SJCRH30 (cell line): ENCODE data around the gene DGKI. TPM values are rescaled to one million over a fixed set of nuclear protein-coding genes. Genes with fewer than 3 reads are reported as not detected.

Experiments used
- DNase-seq, 2 experiments: peaks; one replicate each; pipeline ENCODE4 v3.0.0-alpha.2; 2015 to 2020
- H3K27ac ChIP-seq: fragments of 250-450 bp; sonication (Bioruptor Pico); 2 replicates; pipeline ENCODE4 v1.5.1; 2020; ENCODE audit warnings: mild to moderate bottlenecking, moderate library complexity
- H3K27me3 ChIP-seq: fragments of 250-450 bp; sonication (Bioruptor Pico); 2 replicates; pipeline ENCODE4 v1.5.1; 2020; ENCODE audit warnings: mild to moderate bottlenecking, moderate library complexity
- H3K36me3 ChIP-seq: fragments of 250-450 bp; sonication (Bioruptor Pico); 2 replicates; pipeline ENCODE4 v1.5.1; 2020; ENCODE audit warnings: mild to moderate bottlenecking, moderate library complexity
- H3K4me1 ChIP-seq: fragments of 250-450 bp; sonication (Bioruptor Pico); 2 replicates; pipeline ENCODE4 v1.5.1; 2020; ENCODE audit warnings: mild to moderate bottlenecking, moderate library complexity
- H3K4me3 ChIP-seq: fragments of 250-450 bp; sonication (Bioruptor Pico); 2 replicates; pipeline ENCODE4 v1.5.1; 2020; ENCODE audit warnings: mild to moderate bottlenecking, moderate library complexity
- H3K9me3 ChIP-seq: fragments of 250-450 bp; sonication (Bioruptor Pico); replicated peaks from 2 replicates; pipeline ENCODE4 v1.5.1; 2020; ENCODE audit warnings: mild to moderate bottlenecking, moderate library complexity
- total RNA-seq: library from RNA; depleted of rRNA; stranded (reverse); fragments of >200 nt; shearing (Covaris generic); gene quantifications from 2 replicates; pipeline ENCODE4 v1.2.3, GENCODE V29; 2014

Gene DGKI
- total RNA-seq, 1 experiment from 2014 or later = not detected

DNA sequence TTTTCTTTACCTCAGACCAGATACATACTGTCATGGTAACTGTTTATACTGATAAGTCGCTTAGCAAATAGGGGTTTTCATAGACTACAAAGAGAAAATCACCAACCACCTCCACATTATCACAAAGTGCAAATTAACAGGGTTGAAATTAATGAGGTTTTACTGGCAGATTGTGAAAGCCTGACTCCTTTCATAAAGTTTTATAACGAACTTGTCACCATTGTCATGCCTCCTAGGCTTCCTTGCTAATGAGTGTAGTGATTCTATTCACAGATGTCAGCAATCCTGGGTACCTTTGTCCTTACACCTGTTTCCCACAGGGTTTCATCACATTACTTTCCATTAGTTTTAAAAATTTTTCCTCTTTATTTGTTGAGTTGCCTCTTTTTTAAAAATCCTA, 361.0 kb downstream of the DGKI start:
- Histone ChIP-seq H3K4me1 (no peaks in the 10 kb centered on the region), H3K36me3 (no peaks in the 10 kb centered on the region), H3K27me3 (peaks cover 10% of the 10 kb centered on the region), H3K4me3 (no peak overlapping the region), H3K27ac (no peak overlapping the region), H3K9me3 (no peaks in the 10 kb centered on the region)
- DNase-seq = no peak

- H3K4me1 ChIP-seq = no peaks in the 10 kb centered on the region
Measured at GRCh38 chr7:137484326-137484725, 362.4 kb downstream of the DGKI start.

DNA sequence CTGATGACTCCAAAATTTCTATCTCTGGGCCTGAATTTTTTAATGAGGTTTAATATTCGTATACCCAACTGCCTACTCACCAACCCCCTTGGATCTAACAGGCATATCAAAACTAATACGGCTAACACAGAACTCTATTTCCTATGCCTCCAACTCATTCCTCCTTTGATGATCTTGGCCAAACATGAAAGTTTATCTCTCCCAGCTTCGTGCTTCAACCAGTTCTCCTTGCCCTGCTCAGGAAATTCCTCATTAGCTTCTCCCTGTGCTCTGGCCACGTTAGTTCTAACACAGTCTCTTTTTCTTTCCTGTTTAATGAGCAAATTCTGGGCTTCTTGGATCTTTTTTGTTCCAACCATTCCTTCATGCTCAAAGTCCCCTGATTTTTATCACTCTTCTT, 364.3 kb downstream of the DGKI start:
- H3K27me3 ChIP-seq = peaks cover 10% of the 10 kb centered on the region
- H3K27ac ChIP-seq = no peak overlapping the region
- H3K4me1 ChIP-seq = no peaks in the 10 kb centered on the region
- H3K36me3 ChIP-seq = no peaks in the 10 kb centered on the region
- no peaks in the 10 kb centered on the region for H3K9me3 ChIP-seq
- no peak for DNase-seq
- no peak overlapping the region for H3K4me3 ChIP-seq

More at GRCh38 chr7:137484326-137484725, 362.4 kb downstream of the DGKI start:
- no peak overlapping the region for H3K27ac ChIP-seq
- H3K4me3 ChIP-seq = no peak overlapping the region
- H3K27me3 ChIP-seq = peaks cover 10% of the 10 kb centered on the region
- DNase-seq = no peak
- no peaks in the 10 kb centered on the region for H3K9me3 ChIP-seq
- no peaks in the 10 kb centered on the region for H3K36me3 ChIP-seq

- Histone ChIP-seq H3K27ac (no peak overlapping the region), H3K4me1 (no peaks in the 10 kb centered on the region), H3K36me3 (no peaks in the 10 kb centered on the region), H3K27me3 (peaks cover 2% of the 10 kb centered on the region; the same call in 1 of the 2 replicates), H3K9me3 (no peaks in the 10 kb centered on the region), H3K4me3 (no peak overlapping the region)
- no peak for DNase-seq
Measured at GRCh38 chr7:137480824-137481365, 365.9 kb downstream of the DGKI start.

GRCh38 chr7:137480401-137480800, 366.4 kb downstream of the DGKI start:
- H3K36me3 ChIP-seq = no peaks in the 10 kb centered on the region
- no peaks in the 10 kb centered on the region for H3K9me3 ChIP-seq
- no peak overlapping the region for H3K4me3 ChIP-seq
- DNase-seq = no peak
- H3K4me1 ChIP-seq = no peaks in the 10 kb centered on the region
- no peak overlapping the region for H3K27ac ChIP-seq
- peaks cover 2% of the 10 kb centered on the region; the same call in 1 of the 2 replicates for H3K27me3 ChIP-seq

DNA sequence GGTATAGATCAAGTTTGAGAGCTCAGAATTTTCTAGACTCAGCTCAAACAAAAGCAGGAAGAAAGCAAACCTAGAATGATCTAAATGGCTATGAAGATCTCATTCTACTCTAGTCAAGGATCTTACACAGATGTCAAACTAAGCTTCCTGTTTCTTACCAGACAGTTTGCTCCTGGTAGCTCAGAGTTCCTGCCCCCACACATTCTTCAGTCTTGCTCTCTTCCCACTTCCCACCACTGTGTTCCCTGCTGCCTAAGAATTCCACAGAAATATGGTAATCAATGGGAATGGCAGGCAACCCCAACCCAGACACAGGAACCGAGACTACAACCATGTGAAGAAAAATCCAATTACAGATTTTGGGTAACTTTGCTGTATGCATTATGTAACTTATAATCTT, 369.8 kb downstream of the DGKI start:
- H3K36me3 ChIP-seq = no peaks in the 10 kb centered on the region
- H3K9me3 ChIP-seq = no peaks in the 10 kb centered on the region
- DNase-seq = no peak
- no peaks in the 10 kb centered on the region for H3K27me3 ChIP-seq
- H3K4me1 ChIP-seq = no peaks in the 10 kb centered on the region
- H3K27ac ChIP-seq = no peak overlapping the region
- H3K4me3 ChIP-seq = no peak overlapping the region

DNA sequence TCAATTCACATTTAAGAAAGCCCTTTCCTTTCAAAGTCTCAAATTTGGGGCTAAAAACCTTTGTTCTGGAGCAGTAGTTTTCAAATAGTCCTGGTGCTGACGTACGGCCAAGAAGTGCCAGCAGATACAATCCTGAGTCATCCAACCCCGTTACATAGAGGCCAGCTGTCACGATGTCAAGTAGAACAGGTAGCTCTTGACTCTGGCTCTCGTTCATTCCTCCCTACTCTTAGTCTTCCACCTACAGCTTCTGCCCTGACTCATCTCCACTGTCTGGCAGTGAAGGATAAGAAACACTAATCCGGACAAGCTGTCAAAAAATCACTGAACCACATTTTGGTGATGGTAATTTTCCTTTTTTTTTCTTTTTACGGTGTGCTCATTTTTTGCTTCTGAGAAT, 370.8 kb downstream of the DGKI start:
- Histone ChIP-seq H3K4me1 (no peaks in the 10 kb centered on the region), H3K27me3 (no peaks in the 10 kb centered on the region), H3K27ac (no peak overlapping the region), H3K36me3 (no peaks in the 10 kb centered on the region), H3K9me3 (no peaks in the 10 kb centered on the region), H3K4me3 (no peak overlapping the region)
- DNase-seq = no peak

GRCh38 chr7:137474540-137475026, 372.2 kb downstream of the DGKI start:
- Histone ChIP-seq H3K4me1 (no peaks in the 10 kb centered on the region), H3K36me3 (no peaks in the 10 kb centered on the region), H3K27me3 (0 out of 2 replicates have a peak, but pooled peaks cover 3% of the 10 kb centered on the region), H3K27ac (no peak overlapping the region), H3K4me3 (no peak overlapping the region), H3K9me3 (no peaks in the 10 kb centered on the region)
- DNase-seq = no peak

GRCh38 chr7:137471128-137471527, 375.6 kb downstream of the DGKI start:
- no peaks in the 10 kb centered on the region for H3K36me3 ChIP-seq
- no peak overlapping the region for H3K27ac ChIP-seq
- no peak for DNase-seq
- 0 out of 2 replicates have a peak, but pooled peaks cover 5% of the 10 kb centered on the region for H3K27me3 ChIP-seq
- H3K9me3 ChIP-seq = no peaks in the 10 kb centered on the region
- H3K4me3 ChIP-seq = no peak overlapping the region
- H3K4me1 ChIP-seq = no peaks in the 10 kb centered on the region

GRCh38 chr7:137469858-137470257, 376.9 kb downstream of the DGKI start:
- no peaks in the 10 kb centered on the region for H3K36me3 ChIP-seq
- no peak overlapping the region for H3K27ac ChIP-seq
- H3K4me3 ChIP-seq = no peak overlapping the region
- DNase-seq = no peak
- H3K27me3 ChIP-seq = 0 out of 2 replicates have a peak, but pooled peaks cover 9% of the 10 kb centered on the region
- no peaks in the 10 kb centered on the region for H3K9me3 ChIP-seq
- no peaks in the 10 kb centered on the region for H3K4me1 ChIP-seq

- no peak overlapping the region for H3K27ac ChIP-seq
Measured at GRCh38 chr7:137469191-137469811, 377.5 kb downstream of the DGKI start.

GRCh38 chr7:137462847-137463246, 383.9 kb downstream of the DGKI start:
- H3K4me3 ChIP-seq = no peak overlapping the region
- no peak for DNase-seq
- H3K36me3 ChIP-seq = no peaks in the 10 kb centered on the region
- no peak overlapping the region for H3K27ac ChIP-seq
- 0 out of 2 replicates have a peak, but pooled peaks cover 6% of the 10 kb centered on the region for H3K27me3 ChIP-seq
- H3K4me1 ChIP-seq = no peaks in the 10 kb centered on the region
- H3K9me3 ChIP-seq = no peaks in the 10 kb centered on the region

More at GRCh38 chr7:137469191-137469811, 377.5 kb downstream of the DGKI start:
- Histone ChIP-seq H3K27me3 (0 out of 2 replicates have a peak, but pooled peaks cover 9% of the 10 kb centered on the region), H3K4me1 (no peaks in the 10 kb centered on the region), H3K4me3 (no peak overlapping the region), H3K9me3 (no peaks in the 10 kb centered on the region), H3K36me3 (no peaks in the 10 kb centered on the region)
- no peak for DNase-seq

GRCh38 chr7:137462074-137462715, 384.6 kb downstream of the DGKI start:
- DNase-seq = no peak

GRCh38 chr7:137458399-137458798, 388.4 kb downstream of the DGKI start:
- Histone ChIP-seq H3K36me3 (no peaks in the 10 kb centered on the region), H3K4me3 (no peak overlapping the region), H3K27ac (no peak overlapping the region), H3K4me1 (no peaks in the 10 kb centered on the region), H3K9me3 (no peaks in the 10 kb centered on the region), H3K27me3 (no peaks in the 10 kb centered on the region)
- DNase-seq = no peak

More at GRCh38 chr7:137462074-137462715, 384.6 kb downstream of the DGKI start:
- Histone ChIP-seq H3K27me3 (0 out of 2 replicates have a peak, but pooled peaks cover 6% of the 10 kb centered on the region), H3K27ac (no peak overlapping the region), H3K4me3 (no peak overlapping the region), H3K36me3 (no peaks in the 10 kb centered on the region), H3K9me3 (no peaks in the 10 kb centered on the region), H3K4me1 (no peaks in the 10 kb centered on the region)

DNA sequence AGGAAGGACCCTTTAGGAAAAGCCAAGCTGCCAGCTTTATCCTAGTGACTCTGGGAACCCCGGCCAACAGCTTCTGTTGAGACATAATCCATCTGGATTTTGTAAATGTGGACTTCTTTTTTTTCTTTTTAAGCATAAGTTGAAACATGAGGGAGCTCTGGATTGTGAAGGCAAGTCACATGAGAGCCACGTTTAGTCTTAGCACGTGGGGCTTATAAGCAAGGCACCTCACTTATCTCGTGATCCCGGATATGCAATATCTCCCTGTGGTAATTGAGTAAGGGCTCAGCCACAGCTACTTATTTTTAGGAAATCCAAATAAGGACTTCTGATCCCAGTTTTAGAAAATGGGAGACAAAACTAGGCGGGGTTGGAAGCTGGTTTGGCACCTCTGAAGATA, 392.0 kb downstream of the DGKI start:
- Histone ChIP-seq H3K27me3 (peaks cover 3% of the 10 kb centered on the region; the same call in 1 of the 2 replicates), H3K9me3 (no peaks in the 10 kb centered on the region), H3K4me1 (no peaks in the 10 kb centered on the region), H3K4me3 (no peak overlapping the region), H3K36me3 (no peaks in the 10 kb centered on the region), H3K27ac (no peak overlapping the region)
- DNase-seq = no peak
